ENCODE data around the gene STAT6.
A peak's percentile ranks its signal among the peaks of the same experiment; 100 is the strongest.
"Not testable (repeated sequence)": the region's sequence is repeated elsewhere in the genome, so short reads cannot be mapped to it uniquely, and the experiment has no call there.

STAT6 gene

GRCh38 chr12:57126561-57126960 lies 15.4 kb upstream of the STAT6 start:
- DNase-seq, result no peak

GRCh38 chr12:57126061-57126460 lies 14.9 kb upstream of the STAT6 start:
- DNase-seq, result no peak

- DNase-seq, result peak; percentile 84
Observed at GRCh38 chr12:57124261-57124877, 13.2 kb upstream of the STAT6 start.

GRCh38 chr12:57123813-57124212 lies 12.7 kb upstream of the STAT6 start:
- DNase-seq, result no peak

- not testable (repeated sequence) for DNase-seq
Observed at GRCh38 chr12:57120718-57121117, 9.6 kb upstream of the STAT6 start.

- no peak for DNase-seq
Observed at GRCh38 chr12:57119294-57120085, 8.3 kb upstream of the STAT6 start.

- no peak for DNase-seq
Observed at GRCh38 chr12:57118711-57119271, 7.6 kb upstream of the STAT6 start.

- no peak for DNase-seq
Observed at GRCh38 chr12:57116580-57117281, 5.6 kb upstream of the STAT6 start.

- DNase-seq, result no peak
Observed at GRCh38 chr12:57112492-57113294, 1.5 kb upstream of the STAT6 start.

- peak; percentile 62 for DNase-seq
Observed at GRCh38 chr12:57110104-57111030, 795 bp downstream of the STAT6 start.

- no peak for DNase-seq
Observed at GRCh38 chr12:57109207-57110103, 1.7 kb downstream of the STAT6 start.

GRCh38 chr12:57107456-57108155 lies 3.6 kb downstream of the STAT6 start:
- no peak for DNase-seq

GRCh38 chr12:57106021-57106708 lies 5.0 kb downstream of the STAT6 start:
- DNase-seq, result no peak

GRCh38 chr12:57105011-57105753 lies 6.0 kb downstream of the STAT6 start:
- no peak for DNase-seq

GRCh38 chr12:57104292-57104910 lies 6.8 kb downstream of the STAT6 start:
- DNase-seq, result no peak

GRCh38 chr12:57103856-57104255 lies 7.3 kb downstream of the STAT6 start:
- DNase-seq, result no peak

- DNase-seq, result no peak
Observed at GRCh38 chr12:57101892-57102695, 9.1 kb downstream of the STAT6 start.

All from femur (tissue), 1 donor.